HCT116 (cell line): ENCODE data around the gene CHTOP. TPM values are rescaled to one million over a fixed set of nuclear protein-coding genes. Genes with fewer than 3 reads are reported as not detected.

Source experiments
- ATAC-seq: fragments of 200-7000 bp; cut with Tn5 transposase; 2 replicates; pipeline ENCODE4 v1.9.1; 2020; ENCODE audit warnings: mild to moderate bottlenecking, moderate library complexity
- BruUV-seq: library from RNA; stranded (reverse); fragments of 400-500 nt; replicated peaks from 2 replicates; lab custom pipeline; 2021; lab: Mats Ljungman, UMichigan
- CTCF ChIA-PET: fragments of 300-600 bp; sonication (Branson Sonifier 250); formaldehyde crosslinking; loops from one replicate; lab custom pipeline; 2021; ENCODE audit warnings: antibody characterized with exemption; lab: Charles Lee
- POLR2A ChIA-PET: fragments of 300-600, 350-600 bp; sonication (Branson Sonifier 250); formaldehyde crosslinking; loops from one replicate; lab custom pipeline; 2021; ENCODE audit warnings: antibody characterized with exemption; lab: Charles Lee
- RAD21 ChIA-PET, 2 experiments: fragments of 300-600 bp; sonication (Branson Sonifier 250); formaldehyde crosslinking; loops; one replicate each; lab custom pipeline; 2023; ENCODE audit warnings: low total read pairs in 2 of 2; ENCODE audit not compliant: uncharacterized antibody in 2 of 2, unreplicated experiment in 2 of 2, low non-redundant PET in 1 of 2; lab: Charles Lee
- DNase-seq: peaks from one replicate; pipeline ENCODE4 v3.0.0-alpha.2; 2010; ENCODE audit warnings: low read depth, low spot score
- H2AFZ ChIP-seq: fragments of 200-600 bp; shearing (Covaris generic), sonication (generic); 2 replicates; pipeline ENCODE4 v1.6.1; 2017; ENCODE audit warnings: low read depth, mixed run types, mixed read lengths, antibody characterized with exemption, low read length; ENCODE audit not compliant: poor library complexity, severe bottlenecking
- H3K27ac ChIP-seq: 2 replicates; pipeline ENCODE4 v1.5.1; 2012; ENCODE audit warnings: low read depth, low read length
- H3K27me3 ChIP-seq: fragments of 200-600 bp; sonication (generic); 2 replicates; pipeline ENCODE4 v1.6.1; 2016; ENCODE audit warnings: mixed run types, low read length, mixed read lengths; ENCODE audit not compliant: insufficient read depth
- H3K36me3 ChIP-seq, 2 experiments: fragments of 200-500 bp in 1 of 2; fragments of 200-600 bp in 1 of 2; sonication (Bioruptor generic) in 1 of 2; sonication (generic) in 1 of 2; 2 replicates each; pipeline versions ENCODE4 v1.5.1 to v1.6.1; 2014 to 2016; ENCODE audit warnings: low read length in 2 of 2, inconsistent platforms in 1 of 2, mixed read lengths in 1 of 2, mixed run types in 1 of 2; ENCODE audit not compliant: insufficient read depth in 2 of 2, control insufficient read depth in 1 of 2
- H3K4me1 ChIP-seq, 2 experiments: fragments of 200-600 bp in 1 of 2; sonication (generic) in 1 of 2; 2 replicates each; pipeline versions ENCODE4 v1.5.1 to v1.6.1; 2012 to 2017; ENCODE audit warnings: low read length in 2 of 2, inconsistent platforms in 1 of 2, mild to moderate bottlenecking in 1 of 2, mixed read lengths in 1 of 2, mixed run types in 1 of 2, moderate library complexity in 1 of 2; ENCODE audit not compliant: insufficient read depth in 2 of 2, control insufficient read depth in 1 of 2
- H3K4me2 ChIP-seq: fragments of 200-600 bp; sonication (generic); 2 replicates; pipeline ENCODE4 v1.6.1; 2017; ENCODE audit warnings: mixed run types, low read length, mixed read lengths
- H3K4me3 ChIP-seq, 2 experiments: fragments of 200-600 bp in 1 of 2; sonication (generic) in 1 of 2; replicated peaks in 1 of 2; 2 replicates each; pipeline ENCODE4 v1.5.1; 2011 to 2016; ENCODE audit warnings: low read length in 2 of 2, control low read depth in 1 of 2, low read depth in 1 of 2, mild to moderate bottlenecking in 1 of 2, mixed read lengths in 1 of 2, mixed run types in 1 of 2
- H3K79me2 ChIP-seq: fragments of 200-600 bp; sonication (generic); 2 replicates; pipeline ENCODE4 v1.6.1; 2017; ENCODE audit warnings: mild to moderate bottlenecking, mixed run types, low read length, moderate library complexity, mixed read lengths; ENCODE audit not compliant: insufficient read depth
- H3K9ac ChIP-seq: fragments of 200-600 bp; sonication (generic); 2 replicates; pipeline ENCODE4 v1.6.1; 2016; ENCODE audit warnings: low read length, mixed read lengths
- H3K9me2 ChIP-seq: fragments of 200-600 bp; sonication (generic), shearing (Covaris generic); 2 replicates; pipeline ENCODE4 v1.6.1; 2017; ENCODE audit warnings: mixed run types, mild to moderate bottlenecking, moderate library complexity; ENCODE audit not compliant: insufficient read depth
- H3K9me3 ChIP-seq, 2 experiments: fragments of 200-500 bp in 1 of 2; fragments of 200-600 bp in 1 of 2; sonication (Bioruptor generic) in 1 of 2; sonication (generic) in 1 of 2; 2 replicates each; pipeline ENCODE4 v1.6.1; 2014 to 2017; ENCODE audit warnings: low read length in 2 of 2, mixed read lengths in 2 of 2, inconsistent platforms in 1 of 2, low read depth in 1 of 2, mild to moderate bottlenecking in 1 of 2, mixed run types in 1 of 2, moderate library complexity in 1 of 2; ENCODE audit not compliant: control insufficient read depth in 1 of 2, insufficient read depth in 1 of 2
- H4K20me1 ChIP-seq: fragments of 200-600 bp; sonication (generic), shearing (Covaris generic); 2 replicates; pipeline ENCODE4 v1.6.1; 2017; ENCODE audit warnings: mixed run types, mild to moderate bottlenecking, moderate library complexity; ENCODE audit not compliant: insufficient read depth
- ELF1 ChIP-seq: IDR thresholded peaks from 2 replicates; pipeline ENCODE4 v1.6.1; 2012; ENCODE audit warnings: low read depth, borderline replicate concordance
- EZH2phosphoT487 ChIP-seq: fragments of 200-600 bp; IDR thresholded peaks from 2 replicates; pipeline ENCODE4 v1.6.1; 2018; ENCODE audit warnings: antibody characterized with exemption, borderline replicate concordance
- JUND ChIP-seq: IDR thresholded peaks from 2 replicates; pipeline ENCODE4 v1.6.1; 2012
- RAD21 ChIP-seq: IDR thresholded peaks from 2 replicates; pipeline ENCODE4 v1.6.1; 2012; ENCODE audit warnings: low read depth, mild to moderate bottlenecking
- REST ChIP-seq: IDR thresholded peaks from 2 replicates; pipeline ENCODE4 v1.6.1; 2012; ENCODE audit warnings: low read depth
- SIN3A ChIP-seq: IDR thresholded peaks from 2 replicates; pipeline ENCODE4 v1.6.1; 2012; ENCODE audit warnings: low read depth
- SP1 ChIP-seq: IDR thresholded peaks from 2 replicates; pipeline ENCODE4 v1.6.1; 2012; ENCODE audit warnings: low read depth
- YY1 ChIP-seq: IDR thresholded peaks from 2 replicates; pipeline ENCODE4 v1.6.1; 2011; ENCODE audit warnings: low read length, low read depth, moderate library complexity, mild to moderate bottlenecking; ENCODE audit not compliant: insufficient replicate concordance; ENCODE audit errors: extremely low read depth
- ZFX ChIP-seq: fragments of 450-650 bp; IDR thresholded peaks from 2 replicates; pipeline ENCODE4 v1.6.1; 2017
- intact Hi-C: fragments of 100-400 bp; cut with micrococcal nuclease; formaldehyde crosslinking; loops from 2 replicates; pipeline ENCODE4 v1.10.0; 2022
- total RNA-seq: library from RNA; stranded (reverse); gene quantifications from one replicate; pipeline ENCODE4 v1.2.1, GENCODE V29; 2021; ENCODE audit not compliant: unreplicated experiment

CHTOP gene
- total RNA-seq, 1 experiment from 2014 or later: 110 TPM

- no peak overlapping the region for H3K4me2 ChIP-seq
- POLR2A ChIA-PET: interaction anchor here (0.7 to 10.5 kb wide), 3 partner anchors 8 to 133 kb away, joined by 3 to 172 read pairs (median 3); partner anchors contain the start of genes CHTOP, S100A14 and S100A16
These were observed 10.8 kb upstream of the CHTOP start for GRCh38 chr1:153623101-153623500.

More at GRCh38 chr1:153623101-153623500, 10.8 kb upstream of the CHTOP start:
- CTCF ChIA-PET: no interaction called here
- H3K9me3 ChIP-seq: no peaks in the 10 kb centered on the region
- intact Hi-C loops: no loop called here
- no peak overlapping the region for H3K4me3 ChIP-seq
- RAD21 ChIA-PET: no interaction called here
- H3K36me3 ChIP-seq: peaks cover 2 to 9% of the 10 kb centered on the region in 2 experiments; a peak in 2 of 4 replicates
- no peak overlapping the region for H3K27ac ChIP-seq
- BruUV-seq: no TSS peak
- DNase-seq: no peak
- TF ChIP-seq ELF1: no peak
- no peak for TF ChIP-seq EZH2phosphoT487
- TF ChIP-seq SP1: no peak
- no peak for TF ChIP-seq REST
- no peak for TF ChIP-seq ZFX
- no peak for TF ChIP-seq RAD21
- no peak for TF ChIP-seq YY1
- TF ChIP-seq SIN3A: no peak
- no peak for TF ChIP-seq JUND
- TF ChIP-seq, all 23 proteins: peak for 0
- no peak for ATAC-seq
- Histone ChIP-seq H3K79me2 (peaks cover 15% of the 10 kb centered on the region; the same call in 1 of the 2 replicates), H2AFZ (no peak overlapping the region), H3K4me1 (peaks cover 14 to 26% of the 10 kb centered on the region in 2 experiments), H3K27me3 (no peaks in the 10 kb centered on the region), H4K20me1 (no peaks in the 10 kb centered on the region), H3K9me2 (no peaks in the 10 kb centered on the region), H3K9ac (no peak overlapping the region)
